Germinal center (tissue), 1 donor: ENCODE results near the gene NEXN.
A peak's percentile ranks its signal among the peaks of the same experiment; 100 is the strongest.
"Not testable (repeated sequence)": the region's sequence is repeated elsewhere in the genome, so short reads cannot be mapped to it uniquely, and the experiment has no call there.

Experiments
- DNase-seq: peaks from one replicate; pipeline ENCODE4 v3.0.0; 2012; ENCODE audit warnings: mixed read lengths, low spot score

NEXN gene

GRCh38 chr1:77906019-77906545 lies 17.7 kb downstream of the NEXN start:
- no peak for DNase-seq

GRCh38 chr1:77906624-77907023 lies 18.2 kb downstream of the NEXN start:
- no peak for DNase-seq

- DNase-seq, result no peak
Observed at GRCh38 chr1:77910116-77910515, 21.7 kb downstream of the NEXN start.

- not testable (repeated sequence) for DNase-seq
Observed at GRCh38 chr1:77918918-77919317, 30.5 kb downstream of the NEXN start.

- DNase-seq, result no peak
Observed at GRCh38 chr1:77925518-77925917, 37.1 kb downstream of the NEXN start.

GRCh38 chr1:77925956-77926355 lies 37.5 kb downstream of the NEXN start:
- DNase-seq, result no peak

- peak; percentile 11 for DNase-seq
Observed at GRCh38 chr1:77926561-77927357, 38.3 kb downstream of the NEXN start.

- DNase-seq, result no peak
Observed at GRCh38 chr1:77927414-77927813, 39.0 kb downstream of the NEXN start.

- DNase-seq, result no peak
Observed at GRCh38 chr1:77929806-77930205, 41.4 kb downstream of the NEXN start.

- DNase-seq, result no peak
Observed at GRCh38 chr1:77938651-77939050, 50.2 kb downstream of the NEXN start.

- DNase-seq, result no peak
Observed at GRCh38 chr1:77940921-77941570, 52.6 kb downstream of the NEXN start.

GRCh38 chr1:77942400-77943140 lies 54.1 kb downstream of the NEXN start:
- no peak for DNase-seq

GRCh38 chr1:77945345-77945744 lies 56.9 kb downstream of the NEXN start:
- no peak for DNase-seq

- no peak for DNase-seq
Observed at GRCh38 chr1:77948841-77949424, 60.5 kb downstream of the NEXN start.

- peak; percentile 3 for DNase-seq
Observed at GRCh38 chr1:77950873-77951272, 62.4 kb downstream of the NEXN start.

GRCh38 chr1:77951328-77951727 lies 62.9 kb downstream of the NEXN start:
- DNase-seq, result no peak

GRCh38 chr1:77953907-77954306 lies 65.5 kb downstream of the NEXN start:
- no peak for DNase-seq

- no peak for DNase-seq
Observed at GRCh38 chr1:77954521-77954920, 66.1 kb downstream of the NEXN start.

- no peak for DNase-seq
Observed at GRCh38 chr1:77955709-77956108, 67.3 kb downstream of the NEXN start.

- DNase-seq, result no peak
Observed at GRCh38 chr1:77956464-77956863, 68.0 kb downstream of the NEXN start.

- no peak for DNase-seq
Observed at GRCh38 chr1:77958391-77958790, 70.0 kb downstream of the NEXN start.

GRCh38 chr1:77958850-77959249 lies 70.4 kb downstream of the NEXN start:
- DNase-seq, result no peak
